NCI-H2196 treated with DMSO at 0.1 percent for 48 hours (cell line): ENCODE results near the gene CELF2.
"Not testable (repeated sequence)": the region's sequence is repeated elsewhere in the genome, so short reads cannot be mapped to it uniquely, and the experiment has no call there.

ENCODE experiments used
- DNase-seq: peaks from one replicate; lab custom pipeline; 2025; ENCODE audit not compliant: unreplicated experiment; lab: John Stamatoyannopoulos, UW

Gene CELF2

DNA sequence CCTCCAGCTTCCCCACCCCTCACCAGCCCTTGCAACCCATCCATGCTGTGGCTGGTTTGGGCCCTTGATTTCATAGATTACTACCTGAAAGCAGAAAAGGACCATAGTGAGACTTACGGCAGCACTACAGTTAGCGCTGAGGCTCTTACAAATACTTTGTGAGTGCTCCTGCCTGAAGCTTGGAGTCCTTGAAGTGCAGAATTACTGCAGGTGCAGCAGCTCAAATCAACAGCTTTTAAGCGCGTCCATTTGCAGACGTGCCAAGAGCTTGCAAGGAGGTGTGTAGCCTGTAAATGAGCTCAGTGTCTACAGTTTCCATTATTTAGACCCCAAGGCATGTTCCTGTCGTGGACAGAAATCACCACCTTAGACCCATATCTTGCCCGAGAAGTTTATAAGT is 103.0 kb downstream of the CELF2 start:
- no peak for DNase-seq

DNA sequence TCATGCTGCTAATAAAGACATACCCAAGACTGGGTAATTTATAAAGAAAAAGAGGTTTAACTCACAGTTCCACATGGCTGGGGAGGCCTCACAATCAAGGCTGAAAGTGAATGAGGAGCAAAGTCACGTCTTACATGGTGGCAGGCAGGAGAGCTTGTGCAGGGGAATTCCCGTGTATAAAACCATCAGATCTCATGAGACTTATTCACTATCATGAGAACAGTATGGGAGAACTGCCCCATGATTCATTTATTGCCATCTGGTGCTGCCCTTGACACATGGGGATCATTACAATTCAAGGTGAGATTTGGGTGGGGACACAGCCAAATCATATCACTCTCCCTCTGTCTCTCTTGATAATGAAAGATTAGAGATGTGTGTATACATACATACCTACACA is 106.2 kb downstream of the CELF2 start:
- DNase-seq = not testable (repeated sequence)

DNA sequence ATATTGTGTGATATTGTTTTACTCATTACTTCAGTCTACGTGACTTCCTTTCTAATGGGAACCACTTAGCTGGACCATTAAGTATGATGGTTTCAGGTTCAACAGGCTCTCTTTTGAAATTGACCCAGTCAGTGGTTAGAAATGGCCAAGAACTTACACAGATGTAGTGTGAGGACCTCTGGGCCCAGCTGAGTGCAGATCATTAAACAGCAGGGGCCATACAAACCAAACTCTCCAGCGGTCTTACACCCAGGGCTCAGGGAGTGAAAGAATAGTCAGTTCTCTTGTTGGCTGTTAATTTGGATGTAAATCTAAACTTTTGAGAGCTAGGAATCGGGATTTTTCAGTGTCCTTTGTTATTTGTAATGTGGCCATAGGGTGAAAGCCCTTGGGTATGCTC is 107.3 kb downstream of the CELF2 start:
- DNase-seq = no peak

DNA sequence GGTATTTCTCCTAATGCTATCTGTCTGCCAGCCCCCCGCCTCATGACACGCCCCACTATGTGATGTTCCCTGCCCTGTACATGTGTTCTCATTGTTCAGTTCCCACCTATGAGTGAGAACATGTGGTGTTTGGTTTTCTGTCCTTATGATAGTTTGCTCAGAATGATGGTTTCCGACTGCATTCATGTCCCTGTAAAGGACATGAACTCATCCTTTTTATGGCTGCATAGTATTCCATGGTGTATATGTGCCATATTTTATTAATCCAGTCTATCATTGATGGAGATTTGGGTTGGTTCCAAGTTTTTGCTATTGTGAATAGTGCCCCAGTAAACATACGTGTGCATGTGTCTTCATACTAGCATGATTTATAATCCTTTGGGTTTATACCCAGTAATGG is 109.3 kb downstream of the CELF2 start:
- not testable (repeated sequence) for DNase-seq

DNA sequence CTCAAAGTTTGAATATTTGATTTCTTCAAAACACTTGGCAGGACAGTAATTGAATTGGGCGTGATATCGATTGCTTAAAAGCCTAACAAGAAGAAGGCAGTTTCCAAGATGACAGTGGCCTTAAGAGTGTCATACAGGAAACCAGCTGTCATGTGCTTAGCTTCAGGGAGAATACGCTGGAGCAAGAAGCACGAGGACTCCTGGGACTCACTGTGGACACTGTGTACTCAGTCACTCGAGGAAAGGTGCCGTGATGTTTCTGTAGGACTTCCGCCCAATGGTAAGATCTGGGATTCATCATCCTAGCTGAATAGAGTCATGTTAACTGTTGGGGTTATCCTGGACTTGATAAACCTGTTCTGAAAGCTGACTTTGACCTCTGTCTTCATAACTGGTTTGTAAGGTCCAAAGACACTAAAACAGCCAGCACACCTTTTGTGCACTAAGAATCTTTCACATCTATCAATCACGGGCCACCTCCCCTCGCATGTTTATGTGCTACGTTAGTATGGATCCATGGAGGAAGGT is 113.5 kb downstream of the CELF2 start:
- DNase-seq = no peak

DNA sequence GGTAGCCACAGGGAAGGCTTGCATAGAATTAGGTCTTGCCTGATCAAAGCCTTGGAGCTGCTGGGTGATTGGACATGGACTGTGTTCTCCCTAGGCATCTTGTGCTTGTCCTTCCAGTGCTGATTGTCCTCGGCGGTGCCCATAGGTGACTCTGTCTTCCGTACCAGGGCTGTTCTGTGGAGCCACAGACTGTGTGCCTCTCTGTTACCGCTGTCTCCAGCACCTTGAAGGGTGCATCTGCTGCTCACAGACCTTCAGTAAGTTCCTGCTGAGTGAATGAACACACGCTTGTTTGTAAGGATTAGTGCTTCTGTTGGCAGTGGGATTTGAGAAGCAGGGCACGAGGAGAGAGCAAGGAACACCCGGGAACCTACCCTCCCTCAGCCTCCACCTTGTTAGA is 116.7 kb downstream of the CELF2 start:
- no peak for DNase-seq

DNA sequence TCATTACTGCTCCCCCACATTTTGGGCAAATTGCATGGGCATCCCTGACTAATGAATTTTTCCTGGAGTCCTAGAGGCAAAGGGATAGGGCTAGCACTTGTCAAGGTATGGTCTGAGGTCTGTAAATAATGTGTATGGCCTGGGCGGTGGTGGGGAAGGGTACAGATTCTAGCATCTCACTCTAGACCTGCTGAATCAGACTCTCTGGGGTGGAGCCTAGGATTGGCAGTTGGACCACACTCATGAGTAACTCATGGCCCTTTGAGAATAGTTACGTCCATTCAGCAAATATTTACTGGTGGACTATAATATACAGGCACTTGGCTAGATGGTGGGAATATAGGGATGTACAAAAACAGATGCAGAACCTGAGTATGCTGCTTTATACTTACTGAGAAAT is 118.0 kb downstream of the CELF2 start:
- DNase-seq = no peak

DNA sequence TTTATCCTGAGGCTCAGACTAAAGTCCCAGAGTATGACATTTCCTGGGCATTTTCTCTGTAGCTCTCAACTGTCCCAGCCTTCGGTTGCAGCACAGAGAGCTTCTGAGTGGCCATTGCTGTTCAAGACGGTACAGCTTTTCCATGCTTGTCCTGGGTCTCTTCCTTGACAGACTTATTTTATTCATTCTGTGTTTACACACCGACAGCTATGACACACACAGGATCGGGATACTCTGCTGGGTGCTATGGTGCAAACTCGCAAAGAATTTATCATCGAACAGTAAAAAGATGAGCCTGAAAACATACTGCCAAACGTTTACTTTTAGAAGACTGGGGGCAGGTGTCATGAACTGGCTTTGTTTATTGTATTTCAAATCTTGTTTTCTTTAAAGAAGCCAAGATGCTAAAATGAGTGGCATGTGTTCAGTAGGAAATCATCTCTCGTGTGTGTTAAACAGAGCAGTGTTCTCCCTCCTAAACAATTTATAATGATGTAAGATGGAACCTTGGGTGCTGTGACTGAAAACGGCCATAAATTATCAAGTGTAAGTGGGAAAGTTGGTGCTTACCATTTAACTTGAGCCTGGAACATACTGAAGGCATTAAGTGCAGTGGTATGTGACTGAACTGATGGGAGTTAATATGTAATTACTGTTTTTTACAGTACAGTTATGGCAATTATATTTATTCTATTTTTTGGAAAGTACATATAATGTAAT is 120.8 kb downstream of the CELF2 start:
- DNase-seq = no peak

DNA sequence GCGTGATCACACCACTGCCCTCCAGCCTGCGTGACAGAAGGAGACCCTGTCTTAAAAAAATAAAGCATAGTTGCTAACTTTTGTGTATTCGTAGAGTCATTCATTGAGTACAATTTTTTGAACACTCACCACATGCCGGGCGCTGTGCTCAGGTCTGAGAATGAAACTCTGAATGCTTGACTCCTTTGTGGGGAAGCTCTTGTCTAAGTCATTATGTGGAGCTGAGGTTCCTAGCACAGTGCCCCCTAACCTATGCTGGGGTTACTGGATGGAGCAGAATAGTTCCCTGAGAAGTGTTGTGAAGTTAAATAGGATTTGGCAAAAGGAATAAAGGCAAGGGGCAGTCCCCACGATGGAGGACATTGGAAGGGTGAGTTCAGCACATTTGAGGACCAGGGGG is 123.3 kb downstream of the CELF2 start:
- DNase-seq = no peak

DNA sequence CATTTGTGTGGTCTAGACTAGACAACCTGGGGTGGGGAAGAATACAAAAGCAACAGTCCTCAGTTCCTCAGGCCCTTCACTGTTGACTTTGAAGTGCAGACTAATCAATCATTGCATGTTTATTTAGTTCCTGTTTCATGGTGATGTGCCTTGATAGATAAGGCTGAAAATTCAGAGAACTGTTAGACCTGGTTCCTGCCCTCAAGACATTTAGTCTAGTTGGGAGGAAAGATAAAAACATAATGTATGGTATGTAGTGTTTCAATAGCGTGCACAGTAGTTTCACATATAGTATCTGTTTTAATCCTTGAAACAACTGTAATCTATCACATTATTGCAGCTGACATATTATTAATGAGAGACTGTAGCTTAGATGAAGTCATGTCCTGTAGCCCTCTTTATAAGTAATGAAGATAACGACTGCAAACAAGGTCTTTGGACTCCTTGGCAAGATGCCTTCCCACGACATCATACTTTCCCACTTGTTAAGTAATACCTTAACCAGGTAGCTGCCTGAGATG is 124.0 kb downstream of the CELF2 start:
- DNase-seq = no peak

DNA sequence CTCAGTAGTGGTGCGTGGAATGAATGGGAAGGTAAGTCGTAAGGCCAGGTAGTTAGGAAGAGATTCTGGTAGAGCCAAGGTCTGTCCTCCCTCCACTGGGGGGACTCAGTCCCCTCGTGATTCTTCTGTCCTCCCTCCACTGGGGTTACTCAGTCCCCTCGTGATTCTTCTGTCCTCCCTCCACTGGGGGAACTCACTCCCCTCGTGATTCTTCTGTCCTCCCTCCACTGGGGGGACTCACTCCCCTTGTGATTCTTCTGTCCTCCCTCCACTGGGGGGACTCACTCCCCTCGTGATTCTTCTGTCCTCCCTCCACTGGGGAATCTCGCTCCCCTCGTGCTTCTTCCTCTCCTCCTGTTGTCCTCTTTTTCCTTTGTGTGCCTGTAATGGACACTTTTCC is 125.1 kb downstream of the CELF2 start:
- no peak for DNase-seq

DNA sequence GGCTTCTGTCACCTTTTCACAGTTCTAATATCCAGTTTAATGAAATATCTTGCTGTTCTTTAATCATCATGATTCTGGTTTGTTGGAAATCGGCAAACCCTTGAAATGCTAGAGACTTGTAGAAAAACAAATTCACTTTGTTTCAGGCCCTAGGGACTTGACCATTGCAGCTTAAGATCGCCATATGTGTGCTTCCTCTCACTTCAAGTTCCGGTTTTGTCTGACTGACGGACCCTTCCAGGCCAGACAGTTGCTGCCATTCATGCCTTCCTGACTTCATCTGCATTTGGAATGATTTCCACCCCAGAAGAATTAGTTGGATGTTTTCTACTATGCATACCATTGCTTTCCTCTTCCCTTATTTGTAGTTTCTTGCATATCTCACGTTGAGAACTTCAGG is 125.6 kb downstream of the CELF2 start:
- no peak for DNase-seq

DNA sequence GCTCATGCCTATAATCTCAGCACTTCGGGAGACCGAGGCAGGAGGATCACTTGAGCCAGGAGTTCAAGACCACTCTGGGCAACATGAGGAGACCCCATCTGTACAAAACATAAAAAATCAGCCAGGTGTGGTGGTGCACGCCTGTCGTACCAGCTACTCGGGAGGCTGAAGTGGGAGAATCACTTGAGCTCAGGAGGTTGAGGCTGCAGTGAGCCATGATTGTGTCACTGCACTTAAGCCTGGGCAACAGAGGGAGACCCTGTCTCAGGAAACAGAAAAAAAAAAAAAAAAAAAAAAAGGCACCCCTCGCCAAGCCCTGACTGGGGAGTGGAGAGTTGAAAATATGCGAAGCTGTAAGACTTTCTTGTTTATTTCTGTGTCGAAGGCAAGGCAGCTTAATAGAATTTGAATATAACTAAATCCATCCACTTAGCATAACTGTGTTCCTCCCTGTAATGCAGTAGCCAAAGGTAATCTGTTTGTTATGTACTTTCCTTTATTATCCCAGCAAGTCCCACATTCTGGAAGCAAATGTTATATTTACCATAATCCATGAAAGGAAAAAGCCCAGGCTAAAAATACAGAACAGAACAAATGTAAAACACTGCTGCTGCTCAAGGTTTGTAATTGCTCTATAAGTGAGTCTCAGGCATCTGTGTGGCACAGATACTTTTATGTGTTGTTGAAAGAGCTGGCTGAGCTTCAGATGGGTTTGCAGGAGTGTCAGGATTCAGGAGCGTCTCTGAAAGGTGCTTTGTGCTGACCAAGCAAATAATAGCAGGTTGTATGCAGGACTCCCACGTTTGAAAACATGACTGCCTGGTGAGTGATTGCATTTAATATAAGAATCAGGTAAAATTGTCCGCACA is 127.2 kb downstream of the CELF2 start:
- DNase-seq = no peak

DNA sequence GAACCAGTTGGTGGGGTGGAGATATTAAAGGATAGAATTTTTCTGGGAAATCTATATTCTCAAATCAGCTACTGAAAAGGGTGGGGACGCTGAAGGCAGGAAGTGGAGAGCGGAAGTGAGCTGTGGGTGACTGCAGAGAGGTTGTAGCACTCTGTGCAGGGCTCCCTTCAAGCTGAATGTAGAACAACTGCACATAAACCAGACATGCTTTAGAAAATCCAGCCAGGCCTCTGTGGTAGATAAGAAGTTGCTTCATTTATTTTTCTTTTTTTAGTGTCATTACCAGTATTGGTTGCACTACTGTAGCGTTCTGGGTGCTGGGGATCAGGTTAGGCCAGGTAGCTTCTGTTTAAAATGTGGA is 127.8 kb downstream of the CELF2 start:
- DNase-seq = no peak

DNA sequence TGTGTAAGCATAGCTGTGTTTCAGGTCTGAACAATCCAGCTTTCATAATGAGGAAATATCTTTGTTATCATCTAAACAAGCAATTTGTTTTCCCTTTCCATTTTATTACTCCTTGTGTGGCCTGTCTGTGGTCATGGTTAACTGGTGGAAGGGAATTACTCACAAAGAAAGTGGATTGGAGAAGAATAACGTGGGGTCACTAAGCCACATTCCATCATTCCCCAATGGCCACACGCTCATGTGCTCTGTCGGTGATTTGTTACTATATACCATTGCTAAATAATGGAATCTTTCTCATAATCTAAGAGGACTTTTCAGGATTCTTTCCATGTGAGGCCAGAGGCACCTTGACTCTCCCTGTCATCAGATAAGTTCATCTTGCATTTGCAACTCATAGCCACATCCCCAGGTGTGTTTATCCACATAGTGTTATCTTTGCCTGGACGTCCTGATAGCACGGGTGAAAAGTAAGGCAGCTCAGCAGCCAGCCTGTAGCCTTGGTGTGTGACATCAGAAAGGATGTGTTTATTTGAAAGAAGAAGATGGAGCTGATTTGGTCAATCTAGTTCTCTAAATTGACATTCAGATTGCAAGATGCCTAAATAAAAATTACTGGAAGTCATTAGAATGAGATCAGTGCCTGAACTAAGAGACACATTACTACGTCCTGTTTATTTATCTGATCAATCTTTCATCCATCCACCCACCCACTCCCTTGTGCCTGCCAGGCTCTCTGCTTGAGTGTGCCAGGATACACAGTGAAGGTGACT is 128.9 kb downstream of the CELF2 start:
- no peak for DNase-seq

DNA sequence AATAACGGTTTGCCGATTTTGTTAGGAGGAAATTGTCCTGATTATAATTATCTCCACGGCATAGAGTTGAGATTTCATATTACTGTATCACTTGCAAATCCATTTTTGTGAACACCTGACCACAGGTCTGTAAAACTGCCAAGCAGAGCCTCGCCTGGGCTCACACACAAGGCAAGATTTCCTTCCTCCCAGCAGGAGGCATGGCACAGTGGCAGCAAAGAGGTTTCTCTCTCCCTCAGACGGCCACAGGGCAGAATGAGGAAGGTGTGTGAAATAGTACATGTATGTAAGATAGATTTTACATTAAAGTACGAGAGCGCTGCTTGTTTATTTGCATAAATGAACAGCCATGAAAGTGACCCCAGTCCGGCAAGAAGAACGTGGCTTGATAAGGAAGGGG is 130.1 kb downstream of the CELF2 start:
- no peak for DNase-seq

DNA sequence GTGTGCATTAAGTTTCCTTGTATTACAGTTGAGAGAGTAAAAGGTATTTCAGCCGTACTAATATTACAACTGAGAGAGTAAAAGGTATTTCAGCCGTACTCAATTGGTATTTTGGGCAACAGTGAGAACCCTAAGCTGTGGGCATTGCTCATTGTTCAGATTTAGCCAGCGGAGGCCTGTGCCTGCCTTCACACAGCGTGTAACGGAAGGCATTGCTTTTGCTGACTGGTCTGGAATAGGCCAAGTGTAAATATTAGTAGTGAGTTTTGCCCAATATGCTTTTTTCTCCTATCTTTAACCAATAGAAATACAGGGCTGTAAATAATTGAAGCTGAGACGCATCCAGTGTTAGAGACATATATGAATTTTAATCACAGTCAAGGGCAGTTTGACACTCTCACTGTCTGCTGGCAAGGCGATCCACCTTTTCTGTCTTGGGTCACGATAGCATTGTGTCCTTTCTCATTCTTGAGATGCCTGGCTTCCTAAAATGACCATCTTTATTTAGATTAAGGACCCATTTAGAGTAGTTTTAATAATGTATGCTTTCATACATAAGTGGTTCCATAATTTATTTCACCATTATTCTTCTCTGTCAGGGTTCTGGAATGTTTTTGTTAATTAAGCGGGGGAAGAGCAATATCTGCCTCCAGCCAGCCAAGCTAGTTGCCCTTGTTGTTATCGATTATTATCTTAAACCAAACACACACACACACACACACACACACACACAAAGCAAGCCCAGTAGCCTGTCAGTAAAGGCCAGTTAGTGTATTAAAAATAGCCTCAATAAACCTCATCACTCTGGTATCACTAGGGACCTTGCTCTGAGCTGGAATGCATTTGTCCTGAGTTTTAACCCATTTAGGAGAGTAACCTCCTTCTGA is 130.7 kb downstream of the CELF2 start:
- DNase-seq = no peak

DNA sequence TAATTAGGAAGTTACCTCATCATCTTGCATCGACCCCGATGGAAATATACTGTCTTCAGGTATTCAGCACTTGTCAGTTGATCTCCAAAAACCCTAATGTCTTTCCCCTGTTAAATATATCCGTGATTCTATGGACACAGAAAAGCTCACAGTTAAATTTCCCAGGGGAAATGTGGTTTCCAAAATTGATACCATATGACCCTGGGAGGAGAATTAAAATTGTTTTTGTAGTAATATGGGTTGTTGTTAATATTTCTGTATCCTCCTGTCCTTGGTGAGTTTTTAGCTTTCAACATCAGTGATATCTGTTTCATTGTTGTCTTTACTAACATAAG is 132.1 kb downstream of the CELF2 start:
- DNase-seq = no peak

DNA sequence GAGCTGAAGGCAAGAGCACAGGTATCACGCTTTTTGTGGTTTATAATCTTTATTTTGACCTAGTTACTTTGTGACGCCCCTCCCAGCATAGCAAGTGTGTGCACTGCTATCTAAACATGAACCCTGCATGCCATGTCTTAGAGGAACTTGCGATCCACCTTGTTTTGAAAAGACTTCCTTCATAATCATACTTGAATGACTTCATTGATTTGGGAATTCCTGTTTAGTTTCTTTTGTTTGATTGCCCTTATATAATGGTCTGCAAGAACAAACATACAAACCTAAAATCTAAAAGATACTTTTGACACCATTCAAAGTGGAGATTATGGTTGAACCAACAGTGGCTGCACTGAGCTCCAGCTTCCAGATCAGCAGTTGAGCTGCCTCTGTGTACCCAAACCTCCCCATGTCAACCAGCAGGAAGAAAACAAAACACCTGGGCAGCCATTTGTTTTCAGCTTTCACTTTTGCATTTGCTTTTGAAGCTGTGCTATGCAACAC is 132.6 kb downstream of the CELF2 start:
- DNase-seq = no peak

DNA sequence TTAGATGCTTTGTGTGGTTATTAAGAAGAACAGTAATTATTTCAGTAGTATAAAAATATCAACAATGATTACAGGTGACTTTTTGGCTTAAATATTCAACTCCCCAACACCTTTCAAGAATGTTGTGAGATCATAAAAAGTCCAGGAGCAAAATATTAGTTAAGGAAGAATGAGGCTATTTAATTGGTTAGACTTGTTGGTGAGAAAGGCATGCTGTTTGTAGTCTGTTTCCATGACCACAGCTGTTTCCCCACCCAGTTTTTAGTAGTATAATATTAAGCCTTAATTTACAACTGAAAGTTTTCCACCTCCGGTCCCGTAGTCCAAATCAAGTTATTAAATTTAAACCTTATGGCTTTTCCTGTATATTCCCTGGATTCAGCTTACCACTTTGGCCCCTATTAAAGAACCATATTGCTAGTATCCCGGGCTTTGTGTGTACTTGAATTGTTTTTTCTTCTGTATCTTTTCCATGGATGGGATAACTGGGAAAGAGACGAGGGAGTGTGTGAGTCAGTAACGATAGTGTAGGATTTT is 133.3 kb downstream of the CELF2 start:
- no peak for DNase-seq
